DOHH2 (cell line): Measurements from ENCODE around the gene TRPC3.

Source experiments
- EZH2phosphoT487 ChIP-seq: fragments of 200-600 bp; sonication (generic); IDR thresholded peaks from 2 replicates; pipeline ENCODE4 v1.6.1; 2017; ENCODE audit warnings: borderline replicate concordance, mild to moderate bottlenecking, antibody characterized with exemption, low read length, moderate library complexity, mixed read lengths
- TF ChIP-seq, protein P1 (sequence below): fragments of 200-600 bp; sonication (generic); IDR thresholded peaks from one replicate; pipeline ENCODE4 v1.5.1; 2014; ENCODE audit warnings: antibody characterized with exemption, mild to moderate bottlenecking, low read depth, low read length; ENCODE audit not compliant: poor library complexity, severe bottlenecking

DNA sequence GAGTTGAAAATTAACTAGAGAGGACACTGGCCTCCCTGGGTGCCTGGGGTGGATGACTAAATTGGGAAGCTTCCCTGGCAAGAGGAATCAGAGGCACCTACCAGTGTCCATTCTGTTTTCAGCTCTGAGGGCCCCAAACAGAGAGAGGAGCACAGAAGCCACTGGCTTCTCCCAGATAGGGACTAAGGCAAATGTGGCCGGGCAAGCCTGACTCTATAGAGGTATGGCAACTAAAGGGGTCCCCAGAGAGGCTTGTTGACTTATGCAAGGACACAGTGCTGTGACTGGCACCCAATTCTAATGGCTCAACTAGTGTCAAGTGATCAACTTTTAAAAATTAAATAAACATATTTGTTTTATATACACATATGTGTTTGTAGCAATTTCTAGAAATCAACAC, 17.2 kb downstream of the TRPC3 start:
- TF ChIP-seq, protein P1, sequence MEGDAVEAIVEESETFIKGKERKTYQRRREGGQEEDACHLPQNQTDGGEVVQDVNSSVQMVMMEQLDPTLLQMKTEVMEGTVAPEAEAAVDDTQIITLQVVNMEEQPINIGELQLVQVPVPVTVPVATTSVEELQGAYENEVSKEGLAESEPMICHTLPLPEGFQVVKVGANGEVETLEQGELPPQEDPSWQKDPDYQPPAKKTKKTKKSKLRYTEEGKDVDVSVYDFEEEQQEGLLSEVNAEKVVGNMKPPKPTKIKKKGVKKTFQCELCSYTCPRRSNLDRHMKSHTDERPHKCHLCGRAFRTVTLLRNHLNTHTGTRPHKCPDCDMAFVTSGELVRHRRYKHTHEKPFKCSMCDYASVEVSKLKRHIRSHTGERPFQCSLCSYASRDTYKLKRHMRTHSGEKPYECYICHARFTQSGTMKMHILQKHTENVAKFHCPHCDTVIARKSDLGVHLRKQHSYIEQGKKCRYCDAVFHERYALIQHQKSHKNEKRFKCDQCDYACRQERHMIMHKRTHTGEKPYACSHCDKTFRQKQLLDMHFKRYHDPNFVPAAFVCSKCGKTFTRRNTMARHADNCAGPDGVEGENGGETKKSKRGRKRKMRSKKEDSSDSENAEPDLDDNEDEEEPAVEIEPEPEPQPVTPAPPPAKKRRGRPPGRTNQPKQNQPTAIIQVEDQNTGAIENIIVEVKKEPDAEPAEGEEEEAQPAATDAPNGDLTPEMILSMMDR, result no peak
- no peak for TF ChIP-seq EZH2phosphoT487
